ENCODE data around the gene KCNMB3.
"Not testable (repeated sequence)": the region's sequence is repeated elsewhere in the genome, so short reads cannot be mapped to it uniquely, and the experiment has no call there.

The KCNMB3 gene

DNA sequence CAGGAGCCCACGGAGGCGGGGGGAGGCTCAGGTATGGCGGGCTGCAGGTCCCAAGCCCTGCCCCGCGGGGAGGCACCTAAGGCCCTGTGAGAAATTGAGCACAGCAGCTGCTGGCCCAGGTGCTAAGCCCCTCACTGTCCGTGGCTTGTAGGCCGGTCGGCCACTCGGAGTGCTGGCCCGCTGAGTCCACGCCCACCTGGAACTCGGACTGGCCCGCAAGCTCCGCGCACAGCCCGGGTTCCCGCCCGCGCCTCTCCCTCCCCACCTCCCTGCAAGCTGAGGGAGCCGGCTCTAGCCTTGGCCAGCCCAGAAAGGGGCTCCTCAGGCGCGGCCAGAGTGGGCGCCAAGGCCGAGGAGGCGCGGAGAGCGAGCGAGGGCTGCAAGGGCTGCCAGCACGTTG is 12.2 kb upstream of the KCNMB3 start:
- DNase-seq = no peak

DNA sequence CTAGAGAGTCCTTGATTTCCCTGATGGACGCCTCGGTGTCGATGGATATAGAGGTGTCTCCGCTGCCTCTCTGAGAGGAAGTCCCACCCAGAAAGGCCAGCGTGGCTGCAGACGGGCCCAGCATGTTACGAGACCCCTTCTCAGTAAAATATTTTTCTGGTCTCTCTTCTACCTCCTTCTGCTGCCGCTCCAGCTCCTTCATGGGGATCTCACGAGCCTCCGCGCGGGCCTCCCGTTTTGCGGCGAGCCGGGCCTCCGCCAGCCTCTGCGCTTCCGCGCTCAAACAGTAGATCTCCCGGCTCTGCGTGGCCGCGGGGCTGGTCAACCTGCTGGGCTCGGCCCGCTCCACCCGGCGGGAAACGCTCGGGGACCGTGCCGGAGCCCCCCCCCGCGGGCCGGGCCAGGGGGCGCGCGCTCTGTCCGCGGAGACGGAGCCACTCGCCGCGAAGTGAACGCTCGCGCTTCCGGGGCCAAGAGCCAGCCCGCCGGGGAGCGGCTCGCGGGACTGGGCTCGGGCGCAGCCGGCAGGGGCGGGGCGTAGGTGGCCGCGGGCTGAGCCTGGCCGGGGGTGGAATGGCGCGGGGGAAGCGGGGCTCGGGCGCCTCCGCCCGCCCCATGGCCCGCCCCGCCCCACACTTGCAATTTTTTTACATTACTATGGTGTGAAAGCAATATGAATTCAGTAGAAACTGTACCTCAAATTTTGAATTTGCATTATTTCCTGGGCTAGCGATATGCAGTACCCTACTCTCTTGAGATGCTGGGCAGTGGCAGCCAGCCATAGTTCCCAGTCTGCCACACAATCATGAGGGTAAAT is 10.2 kb upstream of the KCNMB3 start:
- peak; percentile 92 for DNase-seq

DNA sequence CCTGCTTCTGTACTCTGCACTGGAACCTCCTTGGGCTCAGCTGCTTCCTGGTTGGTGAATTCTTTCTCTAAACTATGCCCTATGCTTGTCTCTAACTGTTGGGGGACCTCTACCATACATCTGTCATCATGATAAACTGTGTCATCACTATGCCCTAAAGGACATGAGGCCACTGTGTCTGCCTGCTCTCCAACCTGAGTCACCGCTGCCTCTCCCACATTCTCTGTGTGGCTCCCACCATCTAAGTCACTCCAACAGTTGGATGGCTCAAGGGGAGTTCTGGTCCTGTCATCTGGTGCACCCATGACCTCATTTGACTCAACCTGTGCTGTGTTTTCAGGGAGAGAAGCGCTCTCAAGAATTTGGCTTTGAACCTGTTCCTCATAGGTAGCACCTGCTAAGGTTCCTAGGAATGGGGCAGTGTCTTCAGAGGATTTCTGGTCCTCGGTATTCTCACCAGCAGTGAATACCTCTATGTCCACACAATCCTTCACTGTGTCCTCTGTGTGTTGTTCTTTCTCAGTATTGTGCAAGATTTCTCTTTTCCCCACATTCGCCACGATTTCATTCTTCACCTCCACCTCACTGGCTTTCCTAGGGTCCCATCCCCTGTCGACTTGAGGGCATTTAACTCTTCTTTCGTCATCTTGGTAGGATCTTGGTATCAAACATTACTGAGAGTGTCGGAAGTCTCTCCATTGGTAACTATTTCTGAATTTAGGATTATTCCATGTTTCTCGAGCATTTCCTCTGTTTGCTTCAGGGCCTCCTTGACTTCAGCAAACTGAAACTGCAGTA is 9.2 kb upstream of the KCNMB3 start:
- not testable (repeated sequence) for DNase-seq

DNA sequence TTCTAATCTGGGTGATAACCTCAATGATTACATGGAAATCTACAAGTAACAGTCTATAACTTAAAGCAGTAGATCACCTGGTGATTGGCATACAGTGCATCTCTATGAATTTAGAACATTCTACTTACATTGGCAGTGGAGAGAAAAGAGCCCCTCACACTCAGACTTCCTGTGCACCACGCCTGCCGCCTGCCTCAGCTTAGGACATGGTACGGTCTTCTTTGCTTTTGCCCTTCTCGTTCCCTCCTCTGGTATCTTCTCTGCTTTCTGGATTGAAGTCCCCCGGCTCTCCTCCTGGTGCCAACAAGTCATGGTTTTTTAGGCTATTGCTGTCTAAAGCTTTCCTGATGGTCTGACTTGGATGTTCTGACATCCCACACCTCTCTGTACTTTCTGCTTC is 7.9 kb upstream of the KCNMB3 start:
- no peak for DNase-seq

DNA sequence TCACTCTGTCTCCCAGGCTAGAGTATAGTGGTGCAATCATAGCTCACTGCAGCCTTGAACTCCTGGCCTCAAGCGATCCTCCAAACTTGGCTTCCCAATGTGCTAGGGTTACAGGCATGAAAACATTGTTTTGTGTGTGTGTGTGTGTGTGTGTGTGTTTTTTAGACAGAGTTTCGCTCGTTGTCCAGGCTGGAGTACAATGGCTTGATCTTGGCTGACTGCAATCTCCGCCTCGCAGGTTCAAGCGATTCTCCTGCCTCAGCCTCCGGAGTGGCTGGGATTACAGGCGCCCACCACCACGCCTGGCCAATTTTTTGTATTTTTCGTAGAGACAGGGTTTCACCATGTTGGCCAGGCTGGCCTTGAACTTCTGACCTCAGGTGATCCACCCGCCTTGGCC is 6.8 kb upstream of the KCNMB3 start:
- DNase-seq = not testable (repeated sequence)

DNA sequence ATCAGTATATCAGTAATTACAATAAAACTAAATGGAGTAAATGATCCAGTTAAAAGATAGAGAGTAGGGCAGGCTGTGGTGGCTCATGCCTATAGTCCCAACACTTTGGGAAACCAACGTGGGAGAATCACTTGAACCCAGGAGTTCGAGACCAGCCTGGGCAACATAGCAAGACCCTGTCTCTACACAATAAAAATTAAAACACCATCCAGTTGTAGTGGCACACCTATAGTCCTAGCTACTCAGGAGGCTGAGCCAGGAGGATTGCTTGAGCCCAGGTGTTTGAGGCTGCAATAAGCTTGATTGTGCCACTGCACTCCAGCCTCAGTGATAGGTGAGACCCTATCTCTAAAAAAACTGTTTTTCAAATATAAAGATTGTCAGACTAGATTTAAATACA is 5.9 kb upstream of the KCNMB3 start:
- DNase-seq = no peak

DNA sequence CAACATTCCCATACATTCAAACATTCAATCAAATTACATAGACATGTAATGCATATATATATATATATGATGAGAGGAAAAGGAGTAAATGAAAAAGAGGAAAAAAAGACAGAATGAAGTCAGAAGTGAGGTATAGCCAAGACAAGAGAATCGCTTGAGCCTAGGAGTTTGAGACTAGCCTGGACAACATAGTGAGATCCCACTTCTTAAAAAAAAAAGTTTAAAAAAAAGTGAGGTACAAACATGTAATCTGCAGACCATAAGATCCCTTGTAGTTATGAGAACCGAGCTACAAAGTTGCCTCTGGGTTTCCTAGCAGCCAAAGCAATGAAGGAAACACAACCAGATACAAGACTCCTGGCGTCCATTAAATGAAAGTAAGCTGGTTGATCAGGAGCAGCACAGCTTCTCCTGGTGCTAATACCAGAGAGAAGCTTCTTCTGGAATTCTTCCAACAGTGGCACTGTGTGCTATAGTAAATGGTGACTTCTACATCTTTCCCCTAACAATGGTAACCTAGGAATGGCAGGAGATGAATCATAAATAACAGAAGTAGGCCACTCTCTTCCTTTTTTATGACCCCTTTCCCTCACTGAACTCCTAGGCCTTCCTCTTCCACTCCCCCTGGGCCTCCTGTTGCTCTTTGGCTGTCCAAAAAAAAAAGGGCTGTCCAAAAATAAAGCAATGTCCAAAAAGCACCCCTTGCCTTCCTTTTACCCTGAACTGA is 3.5 kb downstream of the KCNMB3 start:
- DNase-seq = no peak

DNA sequence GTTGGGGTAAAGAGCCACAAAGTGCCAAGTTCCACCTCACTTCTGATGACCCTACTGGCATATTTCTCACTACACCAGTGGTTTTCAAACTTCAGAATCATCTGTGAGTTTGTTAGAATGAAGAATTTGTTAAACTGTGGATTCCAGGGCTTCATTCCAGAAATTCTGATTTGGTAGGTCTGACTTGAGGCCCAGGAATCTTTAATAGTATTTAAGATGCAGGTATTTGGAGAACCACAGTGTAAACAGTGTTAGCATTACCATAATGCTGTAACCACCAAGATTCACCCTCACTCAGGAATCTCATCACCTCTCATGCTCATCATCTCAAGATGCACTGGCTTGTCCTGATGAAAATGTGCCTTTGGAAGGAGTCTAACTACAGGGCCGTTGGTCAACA is 6.0 kb downstream of the KCNMB3 start:
- no peak for DNase-seq

DNA sequence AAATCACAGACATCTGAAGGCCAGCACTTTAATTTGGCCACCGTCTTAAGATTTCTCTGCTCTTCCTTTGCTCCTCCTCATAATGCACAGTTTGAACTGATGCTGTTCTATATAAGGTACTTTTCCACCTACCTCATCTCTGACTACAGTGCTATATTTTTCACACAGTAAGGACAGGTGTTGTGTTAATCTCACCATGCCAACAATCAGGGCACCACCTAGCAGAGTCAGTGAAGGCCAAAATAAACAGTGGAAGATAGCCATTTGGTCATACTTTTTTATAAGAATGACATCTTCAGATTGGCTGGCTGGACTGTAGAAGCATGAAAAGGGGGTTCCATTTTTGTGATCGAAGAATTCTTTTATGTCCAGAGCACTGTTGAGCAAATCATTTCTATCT is 8.1 kb downstream of the KCNMB3 start:
- not testable (repeated sequence) for DNase-seq

DNA sequence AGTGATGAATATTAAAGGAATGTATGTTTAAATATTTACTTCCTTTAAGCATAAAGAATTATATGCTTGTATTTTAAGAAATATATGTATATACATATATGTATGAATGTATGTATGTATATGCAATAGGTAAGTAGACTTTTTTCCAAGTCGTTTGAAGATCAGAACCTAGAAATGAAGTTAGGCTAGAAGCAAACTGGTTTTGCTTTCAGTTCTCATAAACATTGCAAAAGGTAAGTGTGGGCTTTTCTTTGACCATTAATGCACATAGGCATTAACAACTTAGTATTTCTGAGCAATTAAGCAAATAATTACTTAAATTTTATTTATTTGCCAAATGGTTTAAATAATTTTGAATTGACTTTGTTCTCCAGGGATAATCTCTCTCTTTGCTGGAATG is 10.6 kb downstream of the KCNMB3 start:
- not testable (repeated sequence) for DNase-seq

DNA sequence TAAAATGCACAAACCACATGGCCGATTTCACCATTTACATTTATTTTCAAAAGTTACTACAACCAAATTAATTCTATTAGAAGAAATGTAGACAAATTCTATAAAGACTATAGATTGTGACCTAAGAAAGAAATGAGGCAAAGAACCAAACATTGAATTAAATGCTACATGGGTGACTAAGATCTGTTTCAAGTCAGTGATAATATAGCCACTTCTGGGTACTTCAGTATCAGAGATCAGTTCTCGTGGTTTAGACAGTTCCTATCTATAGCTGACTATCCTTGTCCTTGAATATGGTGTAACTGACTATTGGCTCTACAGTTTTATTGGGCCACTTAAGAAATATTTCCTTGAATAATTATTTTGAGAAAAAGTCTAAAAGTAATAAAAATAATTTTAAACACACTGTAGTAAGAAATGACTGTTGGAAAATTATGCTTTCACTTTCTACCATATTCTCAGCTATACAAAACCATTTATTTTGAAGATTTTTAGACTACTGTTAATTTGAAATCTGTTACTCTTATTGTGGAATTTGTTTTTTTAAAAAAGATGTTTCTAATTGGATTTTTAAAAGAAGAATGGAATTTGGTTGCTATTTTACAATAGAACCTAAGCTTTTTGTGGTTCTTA is 14.1 kb downstream of the KCNMB3 start:
- DNase-seq = no peak

DNA sequence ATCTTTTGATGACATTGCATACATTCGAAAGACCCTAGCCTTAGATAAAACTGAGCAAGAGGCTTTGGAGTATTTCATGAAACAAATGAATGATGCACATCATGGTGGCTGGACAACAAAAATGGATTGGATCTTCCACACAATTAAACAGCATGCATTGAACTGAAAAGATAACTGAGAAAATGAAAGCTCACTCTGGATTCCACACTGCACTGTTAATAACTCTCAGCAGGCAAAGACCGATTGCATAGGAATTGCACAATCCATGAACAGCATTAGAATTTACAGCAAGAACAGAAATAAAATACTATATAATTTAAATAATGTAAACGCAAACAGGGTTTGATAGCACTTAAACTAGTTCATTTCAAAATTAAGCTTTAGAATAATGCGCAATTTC is 16.7 kb downstream of the KCNMB3 start:
- no peak for DNase-seq

DNA sequence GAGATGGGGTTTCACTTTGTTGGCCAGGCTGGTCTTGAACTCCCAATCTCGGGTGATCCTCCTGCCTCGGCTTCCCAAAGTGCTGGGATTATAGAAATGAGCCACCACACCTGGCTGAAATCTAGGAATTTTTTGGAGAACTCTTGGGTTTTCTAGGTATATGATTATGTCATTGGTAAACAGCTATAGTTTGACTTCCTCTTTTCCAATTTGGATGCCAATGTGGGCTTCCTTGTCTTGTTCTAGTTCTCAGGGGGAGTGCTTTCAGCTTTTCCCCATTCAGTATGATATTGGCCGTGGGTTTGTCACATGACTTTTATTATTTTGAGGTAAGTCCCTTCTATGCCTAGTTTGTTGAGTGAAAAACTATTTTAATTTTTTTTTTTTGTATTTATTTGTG is 17.9 kb downstream of the KCNMB3 start:
- no peak for DNase-seq

DNA sequence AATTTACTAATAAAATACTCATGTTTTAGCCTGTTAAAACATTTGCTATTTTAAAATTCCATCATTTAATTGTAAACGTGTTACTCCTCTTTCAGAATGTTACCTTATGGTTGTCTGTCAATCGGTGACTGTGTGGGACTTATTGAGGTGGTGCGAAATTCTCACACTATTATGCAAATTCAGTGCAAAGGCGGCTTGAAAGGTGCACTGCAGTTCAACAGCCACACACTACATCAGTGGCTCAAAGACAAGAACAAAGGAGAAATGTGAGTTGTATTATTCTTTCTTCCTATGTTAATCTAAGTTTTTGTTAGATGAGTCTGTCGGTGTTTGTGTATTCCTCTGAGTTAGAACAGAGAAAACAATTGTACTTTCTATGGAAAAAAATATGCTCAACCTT is 21.7 kb downstream of the KCNMB3 start:
- DNase-seq = no peak

DNA sequence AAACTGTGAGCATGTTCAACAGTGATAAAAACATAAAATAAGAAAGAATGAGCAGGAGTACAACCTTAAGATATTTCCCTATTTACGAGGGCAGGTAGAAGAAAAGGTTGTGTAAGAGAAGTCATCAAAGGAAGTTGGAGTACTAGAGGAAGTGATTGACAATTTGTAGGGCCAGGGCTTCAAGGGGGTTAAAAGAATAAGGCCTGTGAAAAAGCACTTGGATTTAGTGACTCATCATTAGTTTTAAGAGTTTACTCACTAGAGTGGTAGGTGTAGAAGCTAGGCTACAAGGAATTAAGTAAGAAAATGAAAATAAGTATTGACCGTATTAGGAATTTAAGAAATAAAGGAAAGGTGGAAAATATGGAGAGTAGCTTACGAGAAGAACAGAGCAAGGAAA is 23.6 kb downstream of the KCNMB3 start:
- no peak for DNase-seq

DNA sequence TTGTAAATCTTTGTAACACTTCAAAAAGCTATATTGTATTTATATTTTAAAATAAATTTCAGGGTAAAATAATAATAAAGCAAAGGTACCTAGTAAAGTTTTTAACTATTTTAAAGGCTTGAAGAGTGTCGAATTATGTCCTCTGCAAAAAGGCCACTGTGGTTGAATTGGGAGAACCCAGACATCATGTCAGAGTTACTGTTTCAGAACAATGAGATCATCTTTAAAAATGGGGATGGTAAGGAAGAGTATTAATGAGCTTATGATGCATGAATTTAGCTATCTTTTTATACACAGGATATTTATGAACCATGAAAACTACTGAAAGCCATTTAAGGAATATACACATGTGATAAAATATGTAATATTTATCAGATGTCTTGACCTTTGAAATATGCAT is 26.3 kb downstream of the KCNMB3 start:
- no peak for DNase-seq

DNA sequence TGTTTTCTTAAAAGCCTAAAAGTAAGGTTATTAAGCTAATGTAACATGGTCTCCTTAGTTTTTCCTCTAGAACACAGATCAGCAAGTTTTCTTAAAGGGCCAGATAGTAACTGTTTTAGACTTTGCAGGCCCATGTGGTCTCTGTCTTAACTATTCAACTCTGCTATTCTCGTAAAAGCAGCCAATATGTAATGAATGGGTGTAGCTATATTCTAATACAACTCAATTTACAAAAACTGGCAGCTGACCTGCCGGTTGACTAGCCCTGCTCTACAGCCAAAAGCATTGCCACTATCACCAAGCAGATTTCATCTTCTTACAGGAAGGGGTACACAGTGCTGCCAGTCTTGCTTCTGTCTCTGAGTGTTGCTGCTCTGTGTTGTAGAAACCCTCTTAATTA is 27.4 kb downstream of the KCNMB3 start:
- DNase-seq = no peak

DNA sequence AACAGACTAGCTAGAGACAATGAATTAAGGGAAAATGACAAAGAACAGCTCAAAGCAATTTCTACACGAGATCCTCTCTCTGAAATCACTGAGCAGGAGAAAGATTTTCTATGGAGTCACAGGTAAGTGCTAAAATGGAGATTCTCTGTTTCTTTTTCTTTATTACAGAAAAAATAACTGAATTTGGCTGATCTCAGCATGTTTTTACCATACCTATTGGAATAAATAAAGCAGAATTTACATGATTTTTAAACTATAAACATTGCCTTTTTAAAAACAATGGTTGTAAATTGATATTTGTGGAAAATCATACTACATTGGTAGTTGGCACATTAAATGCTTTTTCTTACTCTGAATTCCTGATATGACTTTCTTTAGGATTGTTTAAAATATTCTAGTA is 32.7 kb downstream of the KCNMB3 start:
- DNase-seq = not testable (repeated sequence)

DNA sequence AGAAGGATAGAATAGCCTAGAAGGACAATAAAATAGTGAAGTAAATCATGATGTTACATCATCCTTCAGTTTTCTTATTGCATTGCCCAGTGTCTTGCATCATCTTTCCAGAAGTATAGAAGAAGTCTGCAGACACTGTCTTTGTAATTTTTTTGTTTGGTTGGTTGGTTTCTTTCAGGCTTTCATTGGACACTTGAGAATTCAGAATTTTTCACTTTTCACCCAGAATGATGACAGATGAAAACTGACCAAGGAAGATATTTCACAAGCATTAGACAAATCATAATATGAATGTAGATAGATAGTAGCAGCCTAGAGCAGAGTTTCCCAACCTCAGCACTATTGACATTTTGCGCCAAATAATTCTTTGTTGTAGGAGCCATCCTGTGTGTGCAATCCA is 35.4 kb downstream of the KCNMB3 start:
- not testable (repeated sequence) for DNase-seq

DNA sequence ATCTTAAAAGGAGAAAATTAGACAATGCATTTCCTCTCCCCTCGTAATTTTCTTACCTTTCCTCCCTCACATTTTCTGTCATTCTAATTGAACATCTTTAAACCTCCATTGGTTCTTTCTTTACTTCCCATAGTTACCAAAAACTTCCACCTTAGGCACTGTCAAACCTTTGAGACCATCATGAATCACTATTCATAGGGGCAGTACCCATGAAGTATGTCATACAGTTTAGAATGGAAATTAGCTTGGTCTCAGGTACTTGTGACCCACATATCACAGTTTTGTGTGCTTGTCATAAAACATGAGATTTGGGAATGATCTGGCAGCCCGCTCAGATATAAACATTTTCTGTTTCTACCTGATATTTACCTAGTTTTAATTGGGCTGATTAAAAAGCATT is 50.1 kb downstream of the KCNMB3 start:
- no peak for DNase-seq

DNA sequence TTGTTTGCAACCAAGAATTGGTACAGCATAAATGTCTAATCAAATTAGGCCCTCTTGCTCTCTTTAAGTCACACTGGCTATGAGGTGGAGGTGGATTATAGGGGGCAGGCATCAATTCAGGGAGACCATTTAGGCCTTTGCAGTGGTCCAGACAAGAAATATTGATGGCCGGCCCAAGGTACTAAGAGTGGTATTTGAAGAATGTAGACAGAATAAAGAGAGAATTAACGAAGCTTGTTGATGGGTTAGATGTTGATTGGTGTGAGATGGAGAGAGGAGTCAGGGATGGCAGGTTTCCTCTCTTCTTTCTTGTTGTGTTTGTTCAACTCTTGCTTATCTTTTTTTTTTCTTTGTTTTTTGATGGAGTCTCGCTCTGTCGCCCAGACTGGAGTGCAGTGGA is 54.2 kb downstream of the KCNMB3 start:
- no peak for DNase-seq

DNA sequence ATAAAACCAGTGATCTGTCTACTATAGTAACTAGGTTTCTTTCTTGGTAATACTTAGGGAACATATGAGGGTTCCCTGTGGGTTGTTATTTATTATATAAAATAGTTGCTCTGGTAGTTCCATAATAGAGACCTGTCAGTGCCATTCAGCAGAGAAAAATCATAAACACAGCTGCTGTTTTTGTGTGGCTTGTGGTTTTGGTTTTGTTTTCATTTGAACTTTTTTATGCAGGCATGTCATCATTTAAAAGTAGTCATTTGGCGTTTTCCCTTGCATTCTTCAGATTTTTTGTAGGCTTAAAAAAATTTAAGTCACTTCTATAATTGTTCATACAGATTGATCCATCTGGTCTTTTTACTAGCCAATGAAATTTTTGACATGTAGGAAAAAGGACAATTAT is 54.8 kb downstream of the KCNMB3 start:
- peak; percentile 60 for DNase-seq

DNA sequence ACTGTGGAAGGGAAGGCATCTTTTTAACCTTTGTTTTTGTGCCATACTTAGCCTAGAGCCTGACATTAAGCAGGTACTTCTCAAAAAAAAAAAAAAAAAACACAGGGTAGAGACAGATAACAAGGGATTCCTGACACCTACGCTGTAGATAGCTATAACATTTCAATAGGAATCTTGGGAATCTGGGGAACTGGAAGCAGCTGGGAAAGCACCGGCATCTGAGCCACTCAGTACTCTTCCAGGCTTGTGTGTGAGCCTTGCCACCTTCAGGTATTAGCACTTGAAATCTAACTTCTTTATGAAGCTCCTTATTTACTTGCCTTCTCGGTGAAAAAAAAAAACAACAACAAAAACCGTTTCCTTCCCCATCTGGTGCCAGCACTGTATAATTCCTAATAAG is 56.0 kb downstream of the KCNMB3 start:
- no peak for DNase-seq

Measured in RPMI8226 (cell line).